GM13977 (cell line): ENCODE data around the gene TBC1D16.

ENCODE experiments used
- DNase-seq: peaks from one replicate; pipeline ENCODE4 v3.0.0; 2012; ENCODE audit warnings: low spot score
- in situ Hi-C: fragments of 300-500 bp; cut with MboI; formaldehyde crosslinking; loops from one replicate; pipeline ENCODE4 v1.12.0; 2022; ENCODE audit warnings: low sequenced_read_pairs, low pct_unique_long_range_greater_than_20kb, mixed read lengths, inconsistent platforms; ENCODE audit not compliant: unreplicated experiment
- TF ChIP-seq, protein P1 (sequence below): IDR thresholded peaks from 2 replicates; pipeline ENCODE4 v1.5.1; 2012; ENCODE audit warnings: mild to moderate bottlenecking, control low read depth; ENCODE audit not compliant: insufficient read depth; ENCODE audit errors: extremely low read depth, missing control alignments

Gene TBC1D16

DNA sequence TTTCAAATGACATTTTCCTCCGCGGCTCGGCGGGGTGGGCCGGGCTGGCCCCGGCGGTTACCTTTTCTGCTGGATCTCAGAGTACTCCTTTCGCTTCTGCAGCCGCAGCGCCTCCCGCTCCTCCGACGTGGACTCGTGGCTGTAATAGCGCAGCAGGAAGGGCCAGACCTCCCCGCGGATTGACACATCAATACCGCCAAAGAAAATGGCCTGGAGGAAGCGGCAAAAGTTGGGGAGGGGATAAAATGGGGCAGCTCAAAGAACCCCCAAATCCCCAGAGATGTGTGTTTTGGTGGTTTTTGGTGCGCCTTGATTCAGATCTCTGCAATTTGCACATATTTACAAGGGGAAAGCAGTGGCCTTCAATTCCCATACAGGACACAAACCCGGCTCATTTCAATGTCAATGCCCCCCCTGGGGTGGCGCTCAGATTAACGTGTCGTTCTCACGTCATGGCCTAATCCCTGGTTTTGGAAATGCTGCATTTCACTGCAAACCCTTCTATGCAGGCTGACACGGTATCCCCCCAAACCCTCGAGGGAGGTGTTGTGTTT lies 85.9 kb downstream of the TBC1D16 start:
- DNase-seq, result peak; percentile 24
- in situ Hi-C loops, result loop anchor here (10.0 to 25.0 kb wide), 2 partner anchors 55 to 162 kb away; partner anchors contain the start of genes CBX2 and CBX8
- TF ChIP-seq, protein P1, sequence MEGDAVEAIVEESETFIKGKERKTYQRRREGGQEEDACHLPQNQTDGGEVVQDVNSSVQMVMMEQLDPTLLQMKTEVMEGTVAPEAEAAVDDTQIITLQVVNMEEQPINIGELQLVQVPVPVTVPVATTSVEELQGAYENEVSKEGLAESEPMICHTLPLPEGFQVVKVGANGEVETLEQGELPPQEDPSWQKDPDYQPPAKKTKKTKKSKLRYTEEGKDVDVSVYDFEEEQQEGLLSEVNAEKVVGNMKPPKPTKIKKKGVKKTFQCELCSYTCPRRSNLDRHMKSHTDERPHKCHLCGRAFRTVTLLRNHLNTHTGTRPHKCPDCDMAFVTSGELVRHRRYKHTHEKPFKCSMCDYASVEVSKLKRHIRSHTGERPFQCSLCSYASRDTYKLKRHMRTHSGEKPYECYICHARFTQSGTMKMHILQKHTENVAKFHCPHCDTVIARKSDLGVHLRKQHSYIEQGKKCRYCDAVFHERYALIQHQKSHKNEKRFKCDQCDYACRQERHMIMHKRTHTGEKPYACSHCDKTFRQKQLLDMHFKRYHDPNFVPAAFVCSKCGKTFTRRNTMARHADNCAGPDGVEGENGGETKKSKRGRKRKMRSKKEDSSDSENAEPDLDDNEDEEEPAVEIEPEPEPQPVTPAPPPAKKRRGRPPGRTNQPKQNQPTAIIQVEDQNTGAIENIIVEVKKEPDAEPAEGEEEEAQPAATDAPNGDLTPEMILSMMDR, result no peak

DNA sequence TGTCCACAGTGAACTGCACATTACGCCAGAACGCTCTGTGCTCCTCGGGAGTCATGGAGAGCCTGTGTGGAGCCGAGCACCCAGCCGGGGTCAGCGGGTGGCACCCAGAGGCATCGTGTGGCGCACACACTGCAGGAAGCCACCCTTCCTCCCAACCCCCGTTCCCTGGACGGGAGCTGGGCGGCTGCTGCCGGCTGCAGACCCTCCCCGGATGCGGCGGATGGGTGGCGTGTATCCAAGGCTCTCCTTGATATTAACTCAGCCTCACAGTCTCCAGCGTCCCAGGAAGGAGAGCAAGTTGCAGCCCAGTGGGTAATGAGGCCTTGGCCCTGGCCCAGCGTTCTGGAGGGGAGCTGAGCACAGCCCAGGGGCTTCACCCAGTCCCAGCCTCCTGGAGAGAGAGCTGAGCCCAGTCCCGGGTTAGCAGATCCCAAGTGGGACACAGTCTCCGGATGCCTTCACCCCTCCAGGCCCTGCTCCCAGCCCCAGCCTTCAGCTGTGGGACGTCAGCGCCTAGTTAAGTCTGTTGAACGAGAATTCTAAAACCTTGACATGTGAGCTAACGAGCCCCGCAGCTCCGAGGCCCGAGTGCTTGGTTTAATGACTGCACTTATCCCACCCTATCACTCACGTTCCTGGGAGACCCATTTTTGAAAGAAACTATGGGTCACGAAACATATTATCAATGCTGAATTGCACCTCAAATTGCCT lies 86.6 kb downstream of the TBC1D16 start:
- no peak for DNase-seq
- in situ Hi-C loops, result loop anchor here (10.0 kb wide), 1 partner anchor 54 kb away; no protein-coding TSS in a partner anchor
- TF ChIP-seq, protein P1, result no peak

DNA sequence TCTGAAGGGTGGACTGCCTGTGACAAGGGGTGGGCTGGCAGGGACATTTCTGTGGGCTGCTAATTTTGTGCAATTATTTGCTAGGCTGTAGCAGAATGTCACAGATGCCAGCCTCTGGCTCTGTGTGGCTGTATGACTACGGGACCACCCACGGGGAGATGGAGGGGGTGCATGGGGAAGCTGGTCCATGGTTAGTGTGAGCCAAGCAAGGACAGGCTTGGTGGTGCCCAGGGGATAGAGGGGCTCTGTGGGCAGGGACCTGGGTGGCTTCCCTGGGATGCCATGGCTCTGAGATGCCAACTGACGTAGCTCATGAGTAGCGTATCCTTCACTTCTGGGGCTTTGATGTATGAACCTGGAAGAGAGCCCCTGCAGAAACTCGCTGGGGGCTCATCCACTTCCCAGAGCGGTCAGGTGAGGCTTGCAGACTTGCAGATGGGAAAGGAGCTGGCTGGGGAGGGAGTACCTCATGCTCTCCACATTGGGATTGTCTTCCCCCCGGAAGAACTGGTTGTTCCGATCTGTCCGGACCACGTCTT lies 87.2 kb downstream of the TBC1D16 start:
- in situ Hi-C loops, result loop anchor here (10.0 kb wide), 1 partner anchor 54 kb away; no protein-coding TSS in a partner anchor
- TF ChIP-seq, protein P1, result no peak
- no peak for DNase-seq

DNA sequence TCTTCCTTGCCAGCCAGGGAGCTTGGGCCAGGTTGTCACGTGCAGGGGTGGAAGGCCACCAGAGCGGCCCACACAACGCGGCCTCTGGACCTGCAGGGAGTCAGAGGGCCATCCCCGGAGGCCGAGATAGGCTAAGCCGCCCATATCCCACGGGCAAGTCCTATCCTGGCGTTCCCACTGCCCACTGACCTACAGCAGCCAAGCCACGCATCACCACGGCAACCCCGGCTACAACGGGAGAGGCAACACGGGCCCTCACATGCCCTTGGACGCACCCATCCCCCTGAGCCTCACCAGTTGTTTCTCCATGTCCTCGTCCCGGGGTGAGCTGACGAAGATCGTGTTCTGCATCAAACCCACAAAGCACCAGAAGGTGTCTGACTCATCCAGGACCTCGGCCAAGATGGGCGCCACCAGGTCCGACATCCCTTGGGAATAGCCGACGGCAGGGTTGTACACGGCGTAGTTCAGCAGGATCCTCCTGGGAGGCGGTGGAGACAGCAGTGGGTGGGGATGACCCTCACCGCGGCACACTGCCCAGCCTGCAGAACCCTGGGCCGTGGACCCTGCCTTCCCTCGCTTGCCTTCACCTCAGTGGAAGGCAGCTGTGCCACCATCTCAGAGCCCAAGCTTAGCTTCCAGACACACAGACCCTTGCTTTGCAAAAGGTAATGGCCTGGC lies 88.2 kb downstream of the TBC1D16 start:
- TF ChIP-seq, protein P1, result no peak
- in situ Hi-C loops, result loop anchor here (10.0 kb wide), 1 partner anchor 53 kb away; no protein-coding TSS in a partner anchor
- no peak for DNase-seq

DNA sequence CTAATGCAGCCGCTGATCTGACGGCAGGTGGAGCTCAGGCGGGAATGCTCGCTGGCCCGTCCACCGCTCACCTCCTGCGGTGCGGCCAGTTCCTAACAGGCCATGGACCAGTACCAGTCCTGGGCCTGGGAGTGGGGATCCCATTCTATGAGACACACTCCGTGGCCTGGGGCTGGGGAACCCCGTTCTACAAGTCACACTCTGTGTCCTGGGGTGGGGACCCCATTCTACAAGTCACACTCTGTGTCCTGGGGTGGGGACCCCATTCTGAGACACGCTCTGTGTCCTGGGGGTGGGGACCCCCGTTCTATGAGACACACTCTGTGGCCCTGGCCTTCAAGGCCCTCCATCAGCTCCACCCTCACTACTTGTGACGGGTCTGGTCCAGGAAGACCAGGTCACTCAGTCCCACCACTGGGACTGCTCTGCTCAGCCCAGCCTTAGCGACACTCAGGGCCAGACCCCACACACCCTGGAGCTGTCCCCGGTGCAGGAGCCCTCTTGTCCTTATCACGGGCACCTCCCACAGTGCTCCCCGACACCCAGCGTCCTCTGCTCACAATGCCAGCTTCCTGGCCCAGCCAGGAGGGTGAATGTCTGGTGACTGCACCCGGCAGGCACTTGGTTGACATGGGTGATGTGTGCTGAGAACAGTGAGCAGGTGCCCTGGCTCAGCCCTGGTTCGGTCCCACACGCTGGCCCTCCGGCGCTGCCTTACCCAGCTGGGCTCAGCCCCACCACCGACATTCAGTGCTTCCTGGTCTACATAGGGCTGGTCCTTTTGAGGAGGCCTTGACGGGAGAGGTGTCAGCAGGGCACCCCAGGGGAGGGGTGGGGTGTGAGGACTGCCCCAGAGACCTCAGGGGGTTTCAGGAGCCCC lies 89.1 kb downstream of the TBC1D16 start:
- no peak for DNase-seq
- TF ChIP-seq, protein P1, result no peak
- in situ Hi-C loops, result loop anchor here (10.0 kb wide), 1 partner anchor 52 kb away; no protein-coding TSS in a partner anchor
